Activated naive CD4-positive, alpha-beta T cell treated with anti-CD3 and anti-CD28 coated beads for 36 hours (primary cell): ENCODE data around the gene DNAH9. TPM values are rescaled to one million over a fixed set of nuclear protein-coding genes. Genes with fewer than 3 reads are reported as not detected.

Source experiments
- CTCF ChIA-PET: fragments of 350-600 bp; sonication (Branson Sonifier 250); formaldehyde crosslinking; loops from one replicate; lab custom pipeline; 2021; ENCODE audit warnings: antibody characterized with exemption; lab: Charles Lee
- DNase-seq: peaks from one replicate; pipeline ENCODE4 v3.0.0-alpha.2; 2020
- H3K27ac Mint-ChIP-seq: one replicate; pipeline ENCODE4 v1.8.0; 2021; ENCODE audit warnings: mild to moderate bottlenecking, mixed read lengths
- H3K27me3 Mint-ChIP-seq: one replicate; pipeline ENCODE4 v1.8.0; 2021; ENCODE audit warnings: low read depth, mixed read lengths
- H3K36me3 Mint-ChIP-seq: one replicate; pipeline ENCODE4 v1.8.0; 2021; ENCODE audit warnings: low read depth, mixed read lengths
- H3K4me1 Mint-ChIP-seq: one replicate; pipeline ENCODE4 v1.8.0; 2021; ENCODE audit warnings: low read depth, mixed read lengths
- H3K4me3 Mint-ChIP-seq: one replicate; pipeline ENCODE4 v1.8.0; 2021; ENCODE audit warnings: mild to moderate bottlenecking, moderate library complexity, mixed read lengths
- H3K9me3 Mint-ChIP-seq: one replicate; pipeline ENCODE4 v1.8.0; 2021; ENCODE audit warnings: mixed read lengths
- intact Hi-C: fragments of 100-400 bp; cut with micrococcal nuclease; formaldehyde crosslinking; loops from one replicate; pipeline ENCODE4 v1.15.1; 2023
- total RNA-seq, 2 experiments: library from RNA; stranded (reverse); gene quantifications; one replicate each; pipeline ENCODE4 v1.2.3, GENCODE V29; 2021

DNAH9 gene, protein sequence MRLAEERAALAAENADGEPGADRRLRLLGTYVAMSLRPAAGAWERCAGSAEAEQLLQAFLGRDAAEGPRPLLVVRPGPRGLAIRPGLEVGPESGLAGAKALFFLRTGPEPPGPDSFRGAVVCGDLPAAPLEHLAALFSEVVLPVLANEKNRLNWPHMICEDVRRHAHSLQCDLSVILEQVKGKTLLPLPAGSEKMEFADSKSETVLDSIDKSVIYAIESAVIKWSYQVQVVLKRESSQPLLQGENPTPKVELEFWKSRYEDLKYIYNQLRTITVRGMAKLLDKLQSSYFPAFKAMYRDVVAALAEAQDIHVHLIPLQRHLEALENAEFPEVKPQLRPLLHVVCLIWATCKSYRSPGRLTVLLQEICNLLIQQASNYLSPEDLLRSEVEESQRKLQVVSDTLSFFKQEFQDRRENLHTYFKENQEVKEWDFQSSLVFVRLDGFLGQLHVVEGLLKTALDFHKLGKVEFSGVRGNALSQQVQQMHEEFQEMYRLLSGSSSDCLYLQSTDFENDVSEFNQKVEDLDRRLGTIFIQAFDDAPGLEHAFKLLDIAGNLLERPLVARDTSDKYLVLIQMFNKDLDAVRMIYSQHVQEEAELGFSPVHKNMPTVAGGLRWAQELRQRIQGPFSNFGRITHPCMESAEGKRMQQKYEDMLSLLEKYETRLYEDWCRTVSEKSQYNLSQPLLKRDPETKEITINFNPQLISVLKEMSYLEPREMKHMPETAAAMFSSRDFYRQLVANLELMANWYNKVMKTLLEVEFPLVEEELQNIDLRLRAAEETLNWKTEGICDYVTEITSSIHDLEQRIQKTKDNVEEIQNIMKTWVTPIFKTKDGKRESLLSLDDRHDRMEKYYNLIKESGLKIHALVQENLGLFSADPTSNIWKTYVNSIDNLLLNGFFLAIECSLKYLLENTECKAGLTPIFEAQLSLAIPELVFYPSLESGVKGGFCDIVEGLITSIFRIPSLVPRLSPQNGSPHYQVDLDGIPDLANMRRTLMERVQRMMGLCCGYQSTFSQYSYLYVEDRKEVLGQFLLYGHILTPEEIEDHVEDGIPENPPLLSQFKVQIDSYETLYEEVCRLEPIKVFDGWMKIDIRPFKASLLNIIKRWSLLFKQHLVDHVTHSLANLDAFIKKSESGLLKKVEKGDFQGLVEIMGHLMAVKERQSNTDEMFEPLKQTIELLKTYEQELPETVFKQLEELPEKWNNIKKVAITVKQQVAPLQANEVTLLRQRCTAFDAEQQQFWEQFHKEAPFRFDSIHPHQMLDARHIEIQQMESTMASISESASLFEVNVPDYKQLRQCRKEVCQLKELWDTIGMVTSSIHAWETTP (N-terminal part only)
- not detected for total RNA-seq

DNA sequence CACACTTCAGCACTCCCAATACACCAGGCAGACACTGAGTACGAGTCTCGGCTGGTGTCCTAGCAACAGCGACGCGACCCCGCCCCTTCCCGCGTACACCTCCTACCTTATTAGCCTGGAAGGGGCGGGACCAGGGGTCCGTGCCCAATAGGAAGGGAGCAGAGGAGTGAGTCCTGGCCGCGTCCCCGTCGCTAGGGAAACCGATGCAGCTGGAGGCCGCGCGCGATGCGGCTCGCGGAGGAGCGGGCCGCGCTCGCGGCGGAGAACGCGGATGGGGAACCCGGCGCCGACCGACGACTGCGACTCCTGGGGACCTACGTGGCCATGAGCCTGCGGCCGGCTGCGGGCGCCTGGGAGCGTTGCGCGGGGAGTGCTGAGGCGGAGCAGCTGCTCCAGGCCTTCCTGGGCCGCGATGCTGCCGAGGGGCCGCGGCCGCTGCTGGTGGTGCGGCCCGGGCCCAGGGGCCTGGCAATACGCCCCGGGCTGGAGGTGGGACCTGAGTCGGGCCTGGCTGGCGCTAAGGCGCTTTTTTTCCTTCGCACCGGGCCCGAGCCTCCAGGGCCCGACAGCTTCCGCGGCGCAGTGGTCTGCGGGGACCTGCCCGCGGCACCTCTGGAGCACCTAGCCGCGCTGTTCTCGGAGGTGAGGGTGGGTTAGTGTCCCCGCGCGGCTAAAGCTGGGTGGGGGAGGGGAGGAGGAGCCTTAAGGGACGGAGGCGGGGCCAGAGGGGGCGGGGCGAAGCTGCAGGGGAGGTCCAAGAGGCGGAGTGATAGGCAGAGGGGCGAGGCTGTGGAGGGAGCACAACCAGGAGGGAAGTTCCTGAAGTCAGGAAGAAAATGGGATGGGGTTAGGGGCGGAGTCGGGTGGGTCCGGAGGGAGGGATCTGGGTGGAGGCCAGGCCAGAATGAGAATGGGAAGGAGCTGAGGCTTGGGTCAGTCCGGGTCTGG lies at the start of gene DNAH9:
Gene DNAH9, plus strand, starts transcription at position 197 of the 948 bp plus-strand sequence. Its CDS starts 29 bp downstream, at position 226.
- no peaks in the 10 kb centered on the region for H3K4me1 Mint-ChIP-seq
- intact Hi-C loops = no loop called here
- peaks cover 24% of the 10 kb centered on the region for H3K27me3 Mint-ChIP-seq
- H3K9me3 Mint-ChIP-seq = peaks cover 3% of the 10 kb centered on the region
- peak; percentile 45 for DNase-seq
- H3K27ac Mint-ChIP-seq = no peak within 1 kb of the TSS
- CTCF ChIA-PET = no interaction called here
- no peaks in the 10 kb centered on the region for H3K36me3 Mint-ChIP-seq
- no peak within 1 kb of the TSS for H3K4me3 Mint-ChIP-seq

DNA sequence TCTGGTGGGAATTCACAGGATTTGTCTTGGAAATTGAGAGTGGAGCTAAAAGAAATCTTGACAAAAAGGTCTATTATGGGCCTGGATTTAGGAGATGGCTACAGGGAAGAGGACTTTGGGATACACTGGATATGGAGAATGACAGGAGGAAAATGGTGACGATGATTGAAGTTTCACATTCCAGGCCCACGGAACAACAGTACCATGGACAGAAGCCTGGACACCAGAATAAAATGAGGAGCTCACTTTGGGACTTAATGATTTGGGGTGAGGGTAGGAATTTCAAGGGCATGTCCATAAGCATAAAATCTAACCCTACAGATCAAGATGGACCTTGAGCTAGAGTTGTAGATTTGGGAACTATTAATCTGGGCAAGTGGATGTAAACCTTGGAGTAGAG lies 47.8 kb upstream of the DNAH9 start:
- Mint-ChIP-seq H3K27me3 (peaks cover 3% of the 10 kb centered on the region), H3K4me1 (no peaks in the 10 kb centered on the region), H3K9me3 (peaks cover 2% of the 10 kb centered on the region), H3K4me3 (no peak overlapping the region), H3K27ac (no peak overlapping the region), H3K36me3 (no peaks in the 10 kb centered on the region)
- no peak for DNase-seq
- CTCF ChIA-PET = interaction anchor here (0.6 kb wide), 1 partner anchor 1457 kb away, joined by 3 read pairs; no protein-coding TSS in a partner anchor
- intact Hi-C loops = no loop called here

DNA sequence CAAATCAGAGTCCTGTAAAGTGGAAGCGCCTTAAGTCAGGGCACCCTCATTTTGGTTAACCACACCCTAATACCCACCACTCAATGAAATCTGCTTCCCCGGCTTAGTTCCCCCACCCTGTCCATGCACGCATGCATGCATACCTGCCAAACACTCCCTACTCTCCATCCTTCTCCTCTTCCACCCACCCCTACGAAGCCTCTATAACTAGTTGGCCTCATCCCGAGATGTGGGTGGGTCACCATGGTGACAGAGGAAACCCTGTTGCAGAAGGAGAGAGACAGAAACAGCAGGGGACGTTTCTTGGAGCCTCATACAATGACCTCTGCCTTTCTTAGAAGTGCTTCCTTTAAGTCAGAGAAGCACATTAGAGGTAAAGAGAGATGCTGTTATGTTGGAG lies 46.8 kb upstream of the DNAH9 start:
- H3K36me3 Mint-ChIP-seq = no peaks in the 10 kb centered on the region
- H3K27ac Mint-ChIP-seq = no peak overlapping the region
- H3K4me1 Mint-ChIP-seq = no peaks in the 10 kb centered on the region
- intact Hi-C loops = no loop called here
- no peak overlapping the region for H3K4me3 Mint-ChIP-seq
- peaks cover 2% of the 10 kb centered on the region for H3K9me3 Mint-ChIP-seq
- CTCF ChIA-PET = no interaction called here
- no peak for DNase-seq
- peaks cover 3% of the 10 kb centered on the region for H3K27me3 Mint-ChIP-seq

DNA sequence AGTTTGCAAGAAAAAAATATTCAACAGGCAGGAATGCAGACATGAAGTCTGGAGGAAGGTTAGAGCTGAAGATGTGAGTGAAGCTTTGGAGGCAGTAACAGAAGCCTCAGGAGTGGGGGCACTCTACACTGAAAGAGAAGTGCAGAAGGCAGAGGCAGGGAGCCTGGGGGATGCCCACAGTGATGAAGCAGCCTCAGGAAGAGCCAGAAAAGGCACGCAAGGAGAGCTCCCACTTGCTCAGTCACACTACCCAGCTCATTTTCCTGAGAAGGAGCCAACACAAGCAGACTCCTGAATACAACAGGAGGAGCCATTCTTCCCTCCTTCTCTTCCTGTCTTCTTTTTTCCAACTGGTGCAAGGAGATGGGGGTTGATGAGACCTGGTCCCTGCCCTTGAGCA lies 45.1 kb upstream of the DNAH9 start:
- peaks cover 3% of the 10 kb centered on the region for H3K27me3 Mint-ChIP-seq
- H3K36me3 Mint-ChIP-seq = no peaks in the 10 kb centered on the region
- peaks cover 2% of the 10 kb centered on the region for H3K9me3 Mint-ChIP-seq
- H3K4me3 Mint-ChIP-seq = no peak overlapping the region
- H3K4me1 Mint-ChIP-seq = no peaks in the 10 kb centered on the region
- no peak overlapping the region for H3K27ac Mint-ChIP-seq
- intact Hi-C loops = no loop called here
- CTCF ChIA-PET = no interaction called here
- DNase-seq = no peak

DNA sequence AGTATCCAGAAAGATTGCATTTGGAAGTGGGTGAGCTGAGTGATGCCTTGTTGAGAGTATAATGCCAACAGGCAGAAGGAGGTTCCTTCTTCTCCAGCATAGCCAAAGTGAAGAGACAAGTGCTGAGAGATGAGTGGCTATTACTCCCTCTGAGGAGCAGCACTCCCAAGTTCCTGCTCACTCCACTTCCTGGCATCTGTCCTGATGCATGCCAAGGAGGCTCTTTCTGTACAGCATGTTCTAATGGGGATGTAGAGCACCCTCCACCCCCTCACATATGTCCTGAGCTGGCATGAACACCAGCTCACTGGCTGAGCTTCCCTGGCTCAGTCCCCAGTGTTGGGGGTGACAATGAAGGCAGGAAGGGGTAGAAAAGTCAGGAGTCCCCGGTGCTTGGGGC lies 44.2 kb upstream of the DNAH9 start:
- DNase-seq = no peak
- Mint-ChIP-seq H3K9me3 (peaks cover 2% of the 10 kb centered on the region), H3K36me3 (no peaks in the 10 kb centered on the region), H3K4me1 (no peaks in the 10 kb centered on the region), H3K4me3 (no peak overlapping the region), H3K27me3 (peaks cover 3% of the 10 kb centered on the region), H3K27ac (no peak overlapping the region)
- CTCF ChIA-PET = no interaction called here
- intact Hi-C loops = no loop called here

DNA sequence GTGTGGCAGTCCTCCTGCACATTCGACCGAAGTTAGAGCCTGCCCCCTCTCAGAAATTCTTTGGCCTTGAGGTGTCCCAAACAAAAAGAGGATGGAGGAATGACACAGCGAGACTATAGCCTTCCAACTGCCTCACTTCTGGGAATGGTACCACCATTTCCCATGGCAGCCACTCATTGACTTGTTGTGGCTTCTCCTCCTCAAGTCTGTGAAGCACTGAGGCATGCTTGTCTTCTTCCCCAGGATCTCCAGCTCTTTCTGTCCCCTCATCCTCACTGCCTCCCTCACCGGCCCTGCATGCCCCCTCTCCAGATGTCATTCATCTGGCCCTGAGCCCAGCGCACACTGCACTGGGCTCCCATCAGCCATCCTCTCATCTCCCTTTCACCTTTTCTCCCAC lies 43.7 kb upstream of the DNAH9 start:
- Mint-ChIP-seq H3K9me3 (peaks cover 2% of the 10 kb centered on the region), H3K27me3 (peaks cover 3% of the 10 kb centered on the region), H3K36me3 (no peaks in the 10 kb centered on the region), H3K4me1 (no peaks in the 10 kb centered on the region), H3K4me3 (no peak overlapping the region), H3K27ac (no peak overlapping the region)
- intact Hi-C loops = no loop called here
- DNase-seq = no peak
- CTCF ChIA-PET = no interaction called here

DNA sequence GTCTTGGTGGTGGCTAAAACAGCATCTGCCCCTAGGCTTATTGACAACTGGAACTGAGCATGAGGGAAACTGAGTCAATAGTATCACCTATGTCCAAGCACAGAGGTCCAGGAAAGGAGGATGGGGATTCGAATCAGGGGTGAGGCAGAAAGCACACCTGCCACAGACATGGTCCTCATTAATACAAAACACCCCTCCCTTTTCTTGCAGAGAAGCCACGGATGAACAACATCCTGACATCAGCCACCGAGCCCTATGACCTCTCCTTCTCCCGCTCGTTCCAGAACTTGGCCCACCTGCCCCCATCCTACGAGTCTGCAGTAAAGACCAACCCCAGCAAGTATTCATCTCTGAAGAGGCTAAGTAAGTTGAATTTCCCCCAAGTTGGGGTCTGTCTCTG lies 42.7 kb upstream of the DNAH9 start:
- Mint-ChIP-seq H3K4me1 (no peaks in the 10 kb centered on the region), H3K36me3 (no peaks in the 10 kb centered on the region), H3K27me3 (peaks cover 3% of the 10 kb centered on the region), H3K9me3 (no peaks in the 10 kb centered on the region), H3K27ac (no peak overlapping the region), H3K4me3 (no peak overlapping the region)
- DNase-seq = no peak
- intact Hi-C loops = no loop called here
- CTCF ChIA-PET = no interaction called here

DNA sequence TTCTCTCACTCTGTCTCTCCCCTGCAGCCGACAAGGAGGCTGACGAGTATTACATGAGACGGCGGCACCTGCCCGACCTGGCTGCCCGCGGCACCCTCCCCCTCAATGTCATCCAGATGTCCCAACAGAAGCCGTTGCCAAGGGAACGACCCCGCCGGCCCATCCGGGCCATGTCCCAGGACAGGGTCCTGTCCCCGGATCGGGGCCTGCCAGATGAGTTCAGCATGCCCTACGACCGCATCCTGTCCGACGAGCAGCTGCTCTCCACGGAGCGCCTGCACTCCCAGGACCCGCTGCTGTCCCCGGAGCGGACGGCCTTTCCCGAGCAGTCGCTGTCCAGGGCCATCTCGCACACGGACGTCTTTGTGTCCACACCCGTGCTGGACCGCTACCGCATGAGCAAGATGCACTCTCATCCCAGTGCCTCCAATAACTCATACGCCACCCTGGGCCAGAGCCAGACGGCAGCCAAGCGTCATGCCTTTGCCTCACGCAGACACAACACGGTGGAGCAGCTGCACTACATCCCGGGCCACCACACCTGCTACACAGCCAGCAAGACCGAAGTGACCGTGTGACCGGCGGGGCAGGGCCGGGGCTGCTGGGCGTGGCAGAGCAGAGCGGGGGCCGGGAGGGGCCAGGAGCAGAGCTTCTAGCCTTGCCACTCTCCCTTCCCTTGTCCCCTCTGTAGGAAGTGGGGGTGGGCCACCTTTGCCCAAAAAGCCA lies 40.4 kb upstream of the DNAH9 start:
- H3K36me3 Mint-ChIP-seq = no peaks in the 10 kb centered on the region
- CTCF ChIA-PET = no interaction called here
- peaks cover 3% of the 10 kb centered on the region for H3K27me3 Mint-ChIP-seq
- no peak overlapping the region for H3K4me3 Mint-ChIP-seq
- intact Hi-C loops = no loop called here
- H3K27ac Mint-ChIP-seq = no peak overlapping the region
- no peaks in the 10 kb centered on the region for H3K4me1 Mint-ChIP-seq
- H3K9me3 Mint-ChIP-seq = no peaks in the 10 kb centered on the region
- no peak for DNase-seq

DNA sequence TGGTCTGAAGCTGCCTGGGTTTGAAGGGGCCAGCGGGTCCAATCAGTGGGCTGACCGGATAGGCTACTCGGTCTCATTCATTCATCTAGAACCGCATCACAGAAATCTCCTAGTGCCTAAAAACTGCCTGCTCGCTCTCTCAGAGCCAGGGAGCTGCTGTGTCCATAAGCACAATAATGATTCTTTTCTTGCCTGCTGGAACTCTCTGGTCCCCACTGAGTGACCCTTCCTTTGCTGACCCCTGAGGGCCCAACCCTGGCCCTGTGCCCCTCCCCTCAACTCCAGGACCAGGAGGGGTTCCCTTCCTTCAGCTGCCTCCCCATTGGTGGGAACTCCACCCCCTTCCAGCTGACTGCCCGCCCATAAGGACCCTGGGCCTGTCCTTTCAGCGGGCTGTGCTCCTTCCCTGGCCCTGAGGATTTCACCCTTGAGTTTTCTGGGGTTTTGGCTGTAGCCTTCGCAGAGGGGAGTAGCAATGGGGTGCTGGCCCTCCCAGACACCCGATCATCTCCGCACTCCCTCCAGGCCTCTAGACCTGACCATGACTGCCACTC lies 39.5 kb upstream of the DNAH9 start:
- H3K4me3 Mint-ChIP-seq = no peak overlapping the region
- CTCF ChIA-PET = no interaction called here
- H3K27ac Mint-ChIP-seq = no peak overlapping the region
- no peaks in the 10 kb centered on the region for H3K9me3 Mint-ChIP-seq
- DNase-seq = no peak
- H3K36me3 Mint-ChIP-seq = no peaks in the 10 kb centered on the region
- H3K27me3 Mint-ChIP-seq = peaks cover 3% of the 10 kb centered on the region
- intact Hi-C loops = no loop called here
- no peaks in the 10 kb centered on the region for H3K4me1 Mint-ChIP-seq

DNA sequence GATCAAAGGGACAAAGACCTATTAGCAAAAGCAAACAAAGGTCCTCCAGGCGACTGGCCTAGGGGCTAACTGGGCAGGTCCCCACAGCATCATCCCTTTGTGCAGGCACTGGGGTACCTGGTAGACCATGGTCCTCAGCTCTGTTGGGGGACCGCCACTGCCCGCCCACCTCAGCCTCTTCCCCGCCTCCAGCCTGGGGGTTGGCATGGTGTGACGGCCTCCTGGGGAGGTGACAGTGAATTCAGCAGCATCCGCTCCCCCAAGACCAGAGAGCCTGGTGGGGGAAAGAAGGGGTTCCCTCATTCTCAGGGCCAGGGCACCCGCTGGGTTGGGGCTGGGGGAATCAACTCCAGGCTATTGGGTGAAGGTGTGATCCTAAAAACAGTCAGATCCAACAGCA lies 38.7 kb upstream of the DNAH9 start:
- Mint-ChIP-seq H3K4me1 (no peaks in the 10 kb centered on the region), H3K27ac (no peak overlapping the region), H3K36me3 (no peaks in the 10 kb centered on the region), H3K27me3 (peaks cover 3% of the 10 kb centered on the region), H3K4me3 (no peak overlapping the region), H3K9me3 (no peaks in the 10 kb centered on the region)
- intact Hi-C loops = no loop called here
- DNase-seq = no peak
- CTCF ChIA-PET = no interaction called here

DNA sequence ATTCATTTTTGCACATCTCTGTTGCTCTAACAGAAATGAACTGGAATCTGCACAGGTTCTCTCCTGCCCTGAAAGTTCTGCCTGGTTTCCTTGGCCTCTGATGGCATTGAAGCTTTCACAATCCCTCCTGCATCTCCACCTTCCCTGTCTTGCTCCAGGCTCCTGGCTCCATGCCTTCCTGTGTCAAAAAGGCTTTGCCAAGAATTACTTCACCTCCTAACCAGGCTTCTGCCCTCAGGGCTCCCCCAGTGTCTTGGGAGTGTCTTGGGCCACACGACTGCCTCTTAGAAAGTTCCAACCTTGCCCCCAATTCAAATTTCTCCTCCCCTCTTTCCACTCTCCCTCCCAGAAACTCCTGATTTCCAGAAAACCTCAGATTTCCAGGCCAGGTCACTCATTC lies 37.0 kb upstream of the DNAH9 start:
- CTCF ChIA-PET = no interaction called here
- intact Hi-C loops = no loop called here
- Mint-ChIP-seq H3K36me3 (no peaks in the 10 kb centered on the region), H3K4me3 (no peak overlapping the region), H3K4me1 (no peaks in the 10 kb centered on the region), H3K27me3 (no peaks in the 10 kb centered on the region), H3K9me3 (no peaks in the 10 kb centered on the region), H3K27ac (no peak overlapping the region)
- DNase-seq = no peak
